ENCODE measurements around the gene M1AP.

M1AP gene

DNA sequence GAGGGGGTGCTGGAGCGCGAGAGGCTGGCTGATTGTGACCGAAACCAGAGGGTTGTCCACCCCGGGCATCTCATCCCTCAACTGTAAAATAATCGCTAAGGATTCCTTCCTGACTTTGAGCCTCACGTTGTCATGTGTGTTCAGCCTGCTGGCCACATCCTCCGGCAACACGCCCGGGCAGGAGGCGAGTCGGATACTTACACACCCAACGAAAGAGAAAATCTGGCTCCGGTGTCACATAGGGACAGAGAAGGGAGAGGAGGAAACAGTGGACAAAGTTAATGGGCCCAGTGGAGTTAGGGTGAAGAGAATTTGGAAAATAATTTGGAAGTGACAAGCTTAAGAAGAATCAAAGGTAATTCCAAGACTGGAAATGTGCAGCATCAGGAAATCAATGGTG lies 131.5 kb downstream of the M1AP start:
- TF ChIP-seq, protein P1, sequence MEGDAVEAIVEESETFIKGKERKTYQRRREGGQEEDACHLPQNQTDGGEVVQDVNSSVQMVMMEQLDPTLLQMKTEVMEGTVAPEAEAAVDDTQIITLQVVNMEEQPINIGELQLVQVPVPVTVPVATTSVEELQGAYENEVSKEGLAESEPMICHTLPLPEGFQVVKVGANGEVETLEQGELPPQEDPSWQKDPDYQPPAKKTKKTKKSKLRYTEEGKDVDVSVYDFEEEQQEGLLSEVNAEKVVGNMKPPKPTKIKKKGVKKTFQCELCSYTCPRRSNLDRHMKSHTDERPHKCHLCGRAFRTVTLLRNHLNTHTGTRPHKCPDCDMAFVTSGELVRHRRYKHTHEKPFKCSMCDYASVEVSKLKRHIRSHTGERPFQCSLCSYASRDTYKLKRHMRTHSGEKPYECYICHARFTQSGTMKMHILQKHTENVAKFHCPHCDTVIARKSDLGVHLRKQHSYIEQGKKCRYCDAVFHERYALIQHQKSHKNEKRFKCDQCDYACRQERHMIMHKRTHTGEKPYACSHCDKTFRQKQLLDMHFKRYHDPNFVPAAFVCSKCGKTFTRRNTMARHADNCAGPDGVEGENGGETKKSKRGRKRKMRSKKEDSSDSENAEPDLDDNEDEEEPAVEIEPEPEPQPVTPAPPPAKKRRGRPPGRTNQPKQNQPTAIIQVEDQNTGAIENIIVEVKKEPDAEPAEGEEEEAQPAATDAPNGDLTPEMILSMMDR (IDR thresholded peaks at IDR 0.05; ENCODE audit: borderline replicate concordance, control extremely low read depth, extremely low read depth, insufficient read depth, missing control alignments): no peak
- in situ Hi-C loops (cut with MboI; ENCODE audit: low sequenced_read_pairs, unreplicated experiment): no loop called here
- DNase-seq (ENCODE audit: low spot score): no peak

DNA sequence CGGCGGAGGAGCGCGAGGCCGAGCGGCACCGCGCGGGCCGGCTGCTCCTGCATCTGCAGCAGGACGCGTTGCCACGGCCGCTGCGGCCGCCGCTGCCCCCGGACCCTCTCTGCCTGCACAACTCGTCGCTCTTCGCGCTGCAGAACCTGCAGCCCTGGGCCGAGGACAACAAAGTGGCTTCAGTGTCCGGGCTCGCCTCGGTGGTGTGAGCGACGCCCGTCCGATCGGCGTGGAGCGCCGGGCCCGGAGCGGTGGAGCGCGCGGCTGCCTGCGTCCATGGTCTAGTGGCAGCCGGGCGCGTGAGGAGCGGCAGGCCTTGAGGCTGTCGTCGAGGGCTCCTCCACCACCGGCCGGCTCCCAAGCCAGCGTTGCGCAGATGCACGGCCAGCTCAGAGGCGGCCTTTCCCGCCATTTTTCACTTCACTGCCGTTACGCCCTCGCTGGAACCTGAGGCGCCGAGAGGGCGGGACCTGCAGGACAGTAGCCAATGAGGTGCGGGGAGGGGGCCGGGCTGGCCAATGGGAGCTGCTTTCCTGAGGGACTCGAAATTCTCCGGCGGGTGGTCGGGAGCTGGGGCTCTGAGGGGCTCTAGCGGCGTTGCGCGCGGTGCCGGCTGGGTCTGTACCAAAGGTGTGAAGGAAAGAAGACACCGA lies 132.0 kb downstream of the M1AP start:
- DNase-seq (ENCODE audit: low spot score): peak; percentile 93
- TF ChIP-seq, protein P1 (IDR thresholded peaks at IDR 0.05; ENCODE audit: borderline replicate concordance, control extremely low read depth, extremely low read depth, insufficient read depth, missing control alignments): no peak
- in situ Hi-C loops (cut with MboI; ENCODE audit: low sequenced_read_pairs, unreplicated experiment): no loop called here

DNA sequence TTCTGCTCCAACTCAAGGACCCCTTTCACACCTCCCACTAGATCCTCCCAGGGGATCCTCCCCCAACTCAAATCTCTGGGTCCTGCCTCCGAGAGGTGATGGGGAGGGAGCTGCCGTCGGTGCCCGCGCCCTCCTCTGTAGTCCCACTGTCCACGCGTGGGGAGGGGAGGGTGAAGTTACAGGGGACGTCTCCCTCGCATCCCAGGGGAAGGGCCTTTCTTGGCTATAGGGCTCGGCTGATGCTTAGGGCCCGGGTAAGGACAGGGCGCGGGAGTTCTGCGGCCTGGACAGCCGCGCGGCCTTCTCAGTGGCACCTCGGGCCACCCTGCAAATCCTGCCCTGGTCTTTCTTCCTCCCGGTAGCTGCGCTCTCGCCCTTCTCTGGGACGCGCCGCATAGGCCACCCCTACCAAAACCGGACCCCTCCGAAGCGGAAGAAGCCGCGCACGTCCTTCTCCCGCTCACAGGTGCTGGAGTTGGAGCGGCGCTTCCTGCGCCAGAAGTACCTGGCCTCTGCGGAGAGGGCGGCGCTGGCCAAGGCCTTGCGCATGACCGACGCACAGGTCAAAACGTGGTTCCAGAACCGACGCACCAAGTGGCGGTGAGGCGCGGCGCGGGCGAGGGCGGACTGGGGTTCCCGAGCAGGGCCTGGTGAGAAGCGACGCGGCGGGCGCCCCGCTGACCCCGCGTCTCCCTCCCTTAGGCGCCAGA lies 132.7 kb downstream of the M1AP start:
- DNase-seq (ENCODE audit: low spot score): no peak

DNA sequence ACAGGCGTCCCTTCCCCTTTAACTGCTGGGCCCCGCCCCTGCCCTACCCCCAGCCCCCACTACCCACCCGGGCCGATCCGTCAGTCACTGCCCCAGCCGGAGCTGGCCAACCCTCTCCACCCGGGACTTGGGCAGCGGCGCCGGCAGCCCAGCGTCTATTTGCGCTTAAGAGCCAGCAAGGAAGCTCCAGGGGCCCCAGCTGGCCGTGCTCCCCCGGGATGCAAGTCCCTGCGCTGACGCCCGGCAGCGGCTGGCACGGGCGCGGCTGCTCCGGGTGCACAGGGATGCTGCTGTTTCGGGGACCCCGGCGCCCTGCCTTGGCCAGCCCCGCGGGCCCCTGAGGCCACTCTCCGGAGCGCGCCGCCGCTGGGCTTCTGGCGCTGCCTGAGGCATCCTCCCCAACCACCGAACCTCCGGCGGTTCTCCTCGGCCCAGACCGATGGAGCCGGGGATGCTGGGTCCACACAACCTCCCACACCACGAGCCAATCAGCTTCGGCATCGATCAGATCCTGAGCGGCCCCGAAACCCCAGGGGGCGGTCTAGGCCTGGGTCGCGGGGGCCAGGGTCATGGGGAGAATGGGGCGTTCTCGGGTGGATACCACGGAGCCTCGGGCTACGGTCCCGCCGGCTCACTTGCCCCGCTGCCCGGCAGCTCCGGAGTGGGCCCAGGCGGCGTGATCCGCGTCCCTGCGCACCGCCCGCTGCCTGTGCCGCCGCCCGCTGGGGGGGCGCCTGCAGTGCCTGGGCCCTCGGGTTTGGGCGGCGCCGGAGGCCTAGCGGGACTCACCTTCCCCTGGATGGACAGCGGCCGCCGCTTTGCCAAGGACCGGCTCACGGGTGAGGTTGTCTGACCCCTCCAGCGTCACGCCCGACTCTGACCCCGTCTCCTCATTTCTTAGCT lies 133.5 kb downstream of the M1AP start, which contains the start of gene TLX2:
TLX2 (plus strand) TSS at position 83 of the 903 bp plus-strand sequence; CDS start at position 440, 357 bp downstream.
- TF ChIP-seq, protein P1 (IDR thresholded peaks at IDR 0.05; ENCODE audit: borderline replicate concordance, control extremely low read depth, extremely low read depth, insufficient read depth, missing control alignments): no peak
- no peak for DNase-seq (ENCODE audit: low spot score)
- in situ Hi-C loops (cut with MboI; ENCODE audit: low sequenced_read_pairs, unreplicated experiment): no loop called here

More for the DNA sequence above, 132.7 kb downstream of the M1AP start:
- in situ Hi-C loops (cut with MboI; ENCODE audit: low sequenced_read_pairs, unreplicated experiment): no loop called here
- TF ChIP-seq, protein P1 (IDR thresholded peaks at IDR 0.05; ENCODE audit: borderline replicate concordance, control extremely low read depth, extremely low read depth, insufficient read depth, missing control alignments): no peak

DNA sequence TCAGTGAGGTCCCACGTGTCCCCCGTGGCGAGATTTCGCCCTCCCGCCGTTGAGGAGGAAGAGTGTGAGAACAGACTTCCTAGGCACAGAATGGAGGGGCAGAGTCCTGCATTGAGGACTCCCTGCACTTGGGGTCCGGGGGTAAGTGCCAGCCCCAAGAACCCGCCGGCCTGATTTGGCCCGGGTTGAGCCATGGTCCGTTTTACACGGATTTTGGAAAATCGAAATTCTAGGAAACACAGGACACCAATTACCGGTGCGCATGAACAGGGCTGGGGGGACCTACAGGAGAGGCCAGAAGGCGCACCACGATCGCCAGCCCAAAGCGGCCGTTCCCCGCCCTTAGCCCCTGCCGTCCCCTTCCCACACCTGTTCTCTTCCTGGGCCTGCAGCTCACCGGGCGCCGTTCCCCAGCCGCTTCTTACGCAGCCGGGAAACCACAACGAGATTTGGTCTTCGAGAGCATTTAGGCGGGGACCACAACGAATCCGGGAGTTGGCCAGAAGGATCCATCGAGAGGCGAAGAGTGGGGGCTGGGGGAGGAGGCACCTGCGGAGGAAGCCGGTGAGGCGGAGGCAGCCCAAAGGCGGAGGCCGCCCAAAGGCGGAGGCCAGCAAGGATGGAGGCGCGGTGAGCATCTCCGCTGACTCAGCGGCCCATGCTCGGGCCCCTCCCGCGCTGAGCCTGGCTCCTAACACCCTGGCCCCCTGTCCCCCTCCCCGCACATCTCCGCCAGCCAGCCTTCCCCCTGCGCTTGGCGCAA lies 134.3 kb downstream of the M1AP start:
- in situ Hi-C loops (cut with MboI; ENCODE audit: low sequenced_read_pairs, unreplicated experiment): no loop called here
- no peak for DNase-seq (ENCODE audit: low spot score)
- TF ChIP-seq, protein P1 (IDR thresholded peaks at IDR 0.05; ENCODE audit: borderline replicate concordance, control extremely low read depth, extremely low read depth, insufficient read depth, missing control alignments): no peak
